T-helper 2 cell treated with Interferon-gamma antibody and Interleukin-4, amounts not matched to agents 5 μg/mL and 100 μg/mL, for 36 hours (primary cell): ENCODE results near the gene KIF6.
"Not testable (repeated sequence)": the region's sequence is repeated elsewhere in the genome, so short reads cannot be mapped to it uniquely, and the experiment has no call there.

Experiments
- DNase-seq: peaks from one replicate; pipeline ENCODE4 v3.0.0; 2021; ENCODE audit warnings: low spot score
- H3K27ac Mint-ChIP-seq: one replicate; pipeline ENCODE4 v1.8.0; 2021; ENCODE audit warnings: mild to moderate bottlenecking, mixed read lengths
- H3K27me3 Mint-ChIP-seq: one replicate; pipeline ENCODE4 v1.8.0; 2021; ENCODE audit warnings: low read depth, mixed read lengths
- H3K36me3 Mint-ChIP-seq: one replicate; pipeline ENCODE4 v1.8.0; 2021; ENCODE audit warnings: low read depth, mixed read lengths
- H3K4me1 Mint-ChIP-seq: one replicate; pipeline ENCODE4 v1.8.0; 2021; ENCODE audit warnings: low read depth, mixed read lengths
- H3K4me3 Mint-ChIP-seq: one replicate; pipeline ENCODE4 v1.8.0; 2022; ENCODE audit warnings: mild to moderate bottlenecking, moderate library complexity, mixed read lengths
- H3K9me3 Mint-ChIP-seq: one replicate; pipeline ENCODE4 v1.8.0; 2021; ENCODE audit warnings: mixed read lengths

Gene KIF6

DNA sequence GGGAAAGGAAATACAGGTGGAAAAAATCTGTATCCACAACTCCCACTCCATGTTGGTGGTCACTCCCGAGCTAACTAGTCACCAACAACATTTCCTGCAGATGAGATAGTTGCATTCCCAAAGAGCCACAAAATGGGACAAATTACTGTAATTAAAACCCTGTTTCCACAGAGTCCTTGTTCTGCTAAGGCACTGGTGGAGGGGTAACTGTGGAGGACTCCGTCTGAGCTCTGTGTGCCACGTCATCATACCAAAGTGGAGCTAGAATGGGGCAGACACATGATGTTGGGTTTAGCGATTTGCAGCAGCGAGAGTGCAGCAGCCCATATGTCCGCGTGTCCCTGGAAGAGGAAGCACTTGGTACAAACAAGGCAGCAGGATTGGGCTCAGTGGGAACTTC is 230.2 kb downstream of the KIF6 start:
- Mint-ChIP-seq H3K27me3 (peaks cover 6% of the 10 kb centered on the region), H3K9me3 (no peaks in the 10 kb centered on the region), H3K4me3 (no peak overlapping the region), H3K36me3 (no peaks in the 10 kb centered on the region), H3K4me1 (no peaks in the 10 kb centered on the region), H3K27ac (no peak overlapping the region)
- no peak for DNase-seq

DNA sequence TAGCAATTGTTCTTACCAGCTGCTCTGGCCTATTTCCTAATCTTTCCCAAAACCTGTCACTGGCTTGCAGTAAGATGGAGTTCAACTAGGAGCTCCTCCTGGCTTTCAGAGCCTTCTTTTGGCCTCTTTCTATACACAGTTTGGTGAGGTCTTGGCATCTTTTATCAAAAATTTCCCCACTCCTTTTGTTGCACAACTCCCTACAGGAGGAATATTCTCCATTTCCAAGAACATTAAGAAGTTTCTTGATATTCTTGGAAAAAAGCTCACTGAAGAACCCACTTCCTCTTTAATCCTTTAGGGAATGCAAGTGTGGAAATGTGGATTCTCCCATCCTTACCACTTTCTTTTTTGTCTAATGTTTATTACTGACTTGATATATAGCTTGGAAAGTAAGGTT is 231.4 kb downstream of the KIF6 start:
- no peaks in the 10 kb centered on the region for H3K9me3 Mint-ChIP-seq
- H3K4me3 Mint-ChIP-seq: no peak overlapping the region
- peaks cover 6% of the 10 kb centered on the region for H3K27me3 Mint-ChIP-seq
- H3K4me1 Mint-ChIP-seq: no peaks in the 10 kb centered on the region
- DNase-seq: no peak
- no peaks in the 10 kb centered on the region for H3K36me3 Mint-ChIP-seq
- no peak overlapping the region for H3K27ac Mint-ChIP-seq

DNA sequence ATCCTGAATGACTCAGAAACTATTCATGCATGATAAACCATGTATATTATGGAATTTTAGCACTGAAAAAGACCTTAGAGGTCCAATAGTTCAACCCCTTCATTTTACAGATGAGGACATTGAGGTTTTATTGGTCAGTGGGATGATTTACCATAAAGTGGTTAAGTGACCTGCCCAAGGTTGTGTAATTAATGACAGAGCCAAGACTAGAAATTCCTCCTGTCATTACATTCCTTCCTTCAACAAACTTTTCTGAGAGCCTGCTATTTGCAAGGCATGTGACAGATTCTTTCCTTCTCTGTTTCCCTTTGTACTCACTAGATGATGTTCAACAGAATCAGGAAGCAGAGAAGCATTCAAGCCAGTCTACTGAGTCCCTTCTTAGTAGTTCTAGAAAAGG is 232.0 kb downstream of the KIF6 start:
- Mint-ChIP-seq H3K4me3 (no peak overlapping the region), H3K9me3 (no peaks in the 10 kb centered on the region), H3K36me3 (no peaks in the 10 kb centered on the region)

DNA sequence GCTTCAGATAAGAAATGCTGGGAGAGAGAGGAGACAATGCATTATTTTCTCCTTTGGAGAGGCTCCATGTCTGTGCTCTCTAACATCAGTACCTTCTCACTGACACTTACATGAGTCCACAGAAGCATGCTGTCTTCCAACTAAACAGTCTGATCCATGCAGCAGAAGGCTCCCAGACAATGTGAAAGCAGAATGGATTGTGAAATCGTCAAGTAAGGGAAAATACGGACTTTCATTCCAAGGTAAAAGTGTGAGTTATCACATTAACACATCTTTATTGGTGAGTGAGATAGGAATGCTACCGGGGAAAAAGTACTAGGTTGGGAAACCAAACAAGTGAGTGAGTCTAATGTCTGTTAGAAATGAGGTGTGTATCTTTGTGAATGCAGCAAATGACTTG is 235.1 kb downstream of the KIF6 start:
- no peak for DNase-seq
- no peaks in the 10 kb centered on the region for H3K4me1 Mint-ChIP-seq
- H3K36me3 Mint-ChIP-seq: no peaks in the 10 kb centered on the region
- H3K9me3 Mint-ChIP-seq: no peaks in the 10 kb centered on the region
- no peak overlapping the region for H3K27ac Mint-ChIP-seq
- no peak overlapping the region for H3K4me3 Mint-ChIP-seq
- H3K27me3 Mint-ChIP-seq: peaks cover 3% of the 10 kb centered on the region

More for the DNA sequence above, 232.0 kb downstream of the KIF6 start:
- peaks cover 6% of the 10 kb centered on the region for H3K27me3 Mint-ChIP-seq
- DNase-seq: no peak
- H3K4me1 Mint-ChIP-seq: no peaks in the 10 kb centered on the region
- no peak overlapping the region for H3K27ac Mint-ChIP-seq

DNA sequence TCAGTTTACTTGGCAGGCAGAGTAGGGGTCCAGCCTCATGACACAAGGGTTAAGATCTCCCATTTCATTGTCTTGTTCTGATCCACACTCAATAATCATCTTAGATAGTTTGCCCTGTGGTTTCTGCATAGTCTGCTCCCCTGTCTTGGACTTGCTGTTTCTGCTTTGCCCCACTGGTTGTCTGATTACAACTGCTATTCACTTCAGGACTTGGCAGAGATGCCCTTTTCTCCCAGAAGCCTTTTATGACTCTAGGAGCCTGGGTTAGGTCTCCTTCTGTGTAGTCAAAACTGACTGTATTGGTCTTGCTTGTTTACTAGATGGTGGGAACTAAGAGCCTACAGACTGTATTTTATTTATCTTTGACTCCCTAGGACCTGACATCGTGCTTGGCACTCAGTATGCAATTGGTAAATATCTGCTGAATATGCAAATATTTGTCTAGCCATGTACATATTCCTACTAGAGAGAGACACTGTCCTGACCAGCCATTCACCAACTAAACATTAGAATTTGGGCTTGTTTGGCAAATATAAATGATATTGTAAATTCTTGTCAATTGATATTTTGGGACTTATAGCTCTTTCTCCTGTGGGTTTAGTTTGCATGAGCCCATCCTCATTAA is 236.8 kb downstream of the KIF6 start:
- no peak for DNase-seq
- H3K4me1 Mint-ChIP-seq: no peaks in the 10 kb centered on the region
- no peaks in the 10 kb centered on the region for H3K36me3 Mint-ChIP-seq
- no peak overlapping the region for H3K27ac Mint-ChIP-seq
- H3K9me3 Mint-ChIP-seq: no peaks in the 10 kb centered on the region
- peaks cover 5% of the 10 kb centered on the region for H3K27me3 Mint-ChIP-seq
- no peak overlapping the region for H3K4me3 Mint-ChIP-seq

DNA sequence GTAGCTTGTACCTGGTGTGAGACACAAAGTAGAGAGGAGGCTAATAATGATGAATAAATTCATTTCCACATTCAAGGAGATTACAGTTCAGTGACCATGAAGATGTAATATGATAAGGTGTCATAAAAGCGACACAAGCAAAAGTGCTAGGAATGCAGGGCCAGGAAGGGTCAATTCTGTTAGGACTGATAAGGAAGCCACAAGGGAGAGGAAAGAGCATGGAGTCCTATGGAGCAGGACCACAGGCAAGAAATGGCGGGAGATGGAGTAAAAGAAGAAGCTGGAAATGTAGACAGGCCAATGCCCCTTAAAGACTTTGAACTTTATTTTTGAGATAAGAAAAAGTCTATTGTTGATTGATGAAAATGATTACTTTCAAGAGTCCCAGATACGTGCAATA is 240.9 kb downstream of the KIF6 start:
- Mint-ChIP-seq H3K4me3 (no peak overlapping the region), H3K9me3 (no peaks in the 10 kb centered on the region), H3K27me3 (peaks cover 16% of the 10 kb centered on the region), H3K27ac (no peak overlapping the region), H3K4me1 (peaks cover 5% of the 10 kb centered on the region), H3K36me3 (no peaks in the 10 kb centered on the region)
- no peak for DNase-seq

DNA sequence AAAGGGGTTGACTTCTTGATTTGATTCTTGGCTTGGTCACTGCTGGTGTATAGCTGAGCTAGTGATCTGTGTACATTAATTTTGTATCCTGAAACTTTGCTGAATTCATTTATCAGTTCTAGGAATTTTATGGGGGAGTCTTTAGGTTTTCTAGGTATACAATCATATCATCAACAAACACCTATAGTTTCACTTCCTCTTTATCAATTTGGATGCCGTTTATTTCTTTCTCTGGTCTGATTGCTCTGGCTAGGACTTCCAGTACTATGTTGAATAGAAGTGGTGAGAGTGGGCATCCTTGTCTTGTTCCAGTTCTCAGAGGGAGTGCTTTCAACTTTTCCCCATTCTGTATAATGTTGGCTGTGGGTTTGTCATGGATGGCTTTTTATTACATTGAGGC is 245.4 kb downstream of the KIF6 start:
- not testable (repeated sequence) for H3K36me3 Mint-ChIP-seq, H3K4me3 Mint-ChIP-seq, H3K4me1 Mint-ChIP-seq, DNase-seq, H3K27ac Mint-ChIP-seq, H3K9me3 Mint-ChIP-seq
- peaks cover 23% of the 10 kb centered on the region for H3K27me3 Mint-ChIP-seq

DNA sequence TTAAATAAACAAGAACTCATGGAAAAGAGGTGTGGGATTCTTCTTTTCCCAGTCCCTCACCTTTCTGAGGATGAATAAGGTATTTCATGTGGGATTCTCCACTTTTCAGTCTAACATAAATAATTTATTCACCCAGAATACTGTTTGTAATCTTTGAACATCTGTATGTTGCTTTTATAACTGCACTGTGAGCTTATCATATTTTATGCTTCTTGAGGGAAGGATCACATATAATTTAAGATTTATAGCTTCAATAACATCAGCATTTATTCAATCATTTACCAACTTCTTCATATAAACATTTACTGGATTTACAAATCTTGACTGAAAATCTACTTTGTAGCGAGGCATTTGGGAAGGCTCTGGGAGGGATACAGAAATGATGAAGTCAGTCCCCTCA is 248.5 kb downstream of the KIF6 start:
- Mint-ChIP-seq H3K4me1 (peaks cover 27% of the 10 kb centered on the region), H3K9me3 (no peaks in the 10 kb centered on the region), H3K27me3 (peaks cover 19% of the 10 kb centered on the region)

DNA sequence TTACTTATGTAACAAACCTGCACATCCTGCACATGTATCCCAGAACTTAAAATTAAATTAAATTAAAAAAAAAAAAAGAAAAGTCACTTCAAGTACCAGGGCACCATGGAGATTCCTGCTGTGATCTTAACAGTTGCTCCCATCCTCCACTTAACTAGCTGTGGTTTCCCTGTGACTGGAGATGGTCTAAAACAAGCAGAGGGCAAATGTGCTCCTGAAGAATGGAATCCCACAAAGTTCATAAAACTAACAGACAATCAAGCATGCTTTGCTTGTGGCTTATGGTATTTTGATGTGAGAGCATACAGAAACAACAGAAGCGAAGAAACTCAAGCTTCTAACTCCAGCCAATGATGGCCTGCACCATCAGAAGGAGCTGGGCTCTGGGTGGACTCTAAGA is 249.1 kb downstream of the KIF6 start:
- Mint-ChIP-seq H3K36me3 (no peaks in the 10 kb centered on the region), H3K4me1 (peaks cover 27% of the 10 kb centered on the region), H3K4me3 (no peak overlapping the region), H3K27me3 (peaks cover 16% of the 10 kb centered on the region), H3K27ac (no peak overlapping the region), H3K9me3 (no peaks in the 10 kb centered on the region)
- no peak for DNase-seq

More for the DNA sequence above, 248.5 kb downstream of the KIF6 start:
- no peak overlapping the region for H3K27ac Mint-ChIP-seq
- no peak for DNase-seq
- no peak overlapping the region for H3K4me3 Mint-ChIP-seq
- no peaks in the 10 kb centered on the region for H3K36me3 Mint-ChIP-seq

DNA sequence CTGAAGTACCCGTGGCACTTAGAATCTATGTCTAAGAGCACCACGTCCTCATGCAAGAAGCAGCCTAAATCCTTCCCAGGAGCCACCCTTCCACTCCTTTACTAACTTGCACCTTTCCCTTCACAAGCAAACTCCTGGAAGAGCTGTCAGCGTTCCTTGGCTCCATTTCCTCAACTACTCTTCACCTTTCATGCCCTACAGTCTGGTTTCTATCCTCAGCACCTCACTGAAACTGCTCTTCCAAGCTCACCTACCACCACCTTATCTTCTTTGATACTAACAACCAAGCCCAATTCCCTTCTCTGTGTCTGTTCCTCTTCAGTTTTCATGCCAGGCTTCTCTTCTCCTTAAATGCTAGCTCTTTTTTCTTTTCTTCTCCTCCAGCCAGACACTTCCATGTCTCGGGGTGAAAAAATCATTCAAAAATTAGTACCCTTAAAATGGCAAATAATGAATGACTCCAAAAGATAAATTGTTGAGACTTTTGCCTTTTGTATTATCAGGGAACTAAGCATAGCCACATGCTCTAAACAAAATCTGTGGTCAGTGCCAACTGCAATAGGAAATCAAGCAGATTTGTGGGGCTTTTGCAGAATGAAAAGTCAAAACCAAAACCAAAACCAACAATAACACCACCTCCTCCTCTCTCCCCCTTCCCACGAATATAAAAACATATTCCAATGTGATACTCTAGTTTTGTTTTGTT is 253.1 kb downstream of the KIF6 start:
- Mint-ChIP-seq H3K27me3 (peaks cover 9% of the 10 kb centered on the region), H3K4me1 (peaks cover 22% of the 10 kb centered on the region), H3K27ac (peak overlapping the region; percentile 47), H3K4me3 (peak overlapping the region; percentile 33), H3K36me3 (no peaks in the 10 kb centered on the region), H3K9me3 (no peaks in the 10 kb centered on the region)
- no peak for DNase-seq

DNA sequence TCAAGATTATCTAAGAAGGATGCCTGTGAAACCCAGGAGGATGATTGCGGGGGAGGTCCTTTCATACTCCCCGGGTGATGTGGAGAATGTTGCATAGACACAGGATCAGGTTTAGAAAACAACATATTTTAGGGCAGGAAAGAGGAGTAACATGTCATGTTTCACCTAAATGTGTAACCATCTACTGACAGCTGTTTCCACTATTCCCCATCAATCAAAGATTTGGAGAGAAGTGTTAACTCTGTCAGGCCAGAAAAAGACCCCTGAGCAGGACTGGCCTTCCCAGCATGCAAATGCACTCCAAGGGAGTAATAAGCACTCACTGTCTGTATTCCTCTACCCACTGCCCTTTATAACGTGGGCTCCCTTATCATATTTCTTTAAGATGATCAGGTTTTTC is 254.7 kb downstream of the KIF6 start:
- Mint-ChIP-seq H3K4me1 (peaks cover 22% of the 10 kb centered on the region), H3K4me3 (no peak overlapping the region), H3K27me3 (peaks cover 6% of the 10 kb centered on the region), H3K9me3 (no peaks in the 10 kb centered on the region), H3K27ac (no peak overlapping the region), H3K36me3 (no peaks in the 10 kb centered on the region)
- DNase-seq: no peak

DNA sequence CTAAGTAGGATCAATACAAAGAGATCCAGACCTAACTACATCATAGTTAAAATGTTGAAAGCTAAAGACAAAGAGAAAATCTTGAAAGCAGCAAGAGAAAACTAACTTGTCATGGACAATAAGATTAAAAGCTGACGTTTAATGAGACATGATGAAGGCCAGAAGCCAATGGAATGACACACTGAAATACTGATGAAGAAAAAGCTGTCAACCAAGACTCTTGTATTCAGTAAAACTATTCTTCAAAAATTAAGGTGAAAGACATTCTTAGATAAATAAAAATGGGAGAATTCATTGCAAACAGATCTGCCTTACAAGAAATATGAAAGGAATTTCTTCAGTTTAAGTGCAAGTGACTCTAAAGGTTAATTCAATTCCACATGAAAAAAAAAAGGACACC is 256.8 kb downstream of the KIF6 start:
- Mint-ChIP-seq H3K9me3 (no peaks in the 10 kb centered on the region), H3K4me1 (peaks cover 14% of the 10 kb centered on the region), H3K27me3 (peaks cover 9% of the 10 kb centered on the region), H3K4me3 (no peak overlapping the region), H3K36me3 (no peaks in the 10 kb centered on the region), H3K27ac (no peak overlapping the region)
- DNase-seq: no peak

DNA sequence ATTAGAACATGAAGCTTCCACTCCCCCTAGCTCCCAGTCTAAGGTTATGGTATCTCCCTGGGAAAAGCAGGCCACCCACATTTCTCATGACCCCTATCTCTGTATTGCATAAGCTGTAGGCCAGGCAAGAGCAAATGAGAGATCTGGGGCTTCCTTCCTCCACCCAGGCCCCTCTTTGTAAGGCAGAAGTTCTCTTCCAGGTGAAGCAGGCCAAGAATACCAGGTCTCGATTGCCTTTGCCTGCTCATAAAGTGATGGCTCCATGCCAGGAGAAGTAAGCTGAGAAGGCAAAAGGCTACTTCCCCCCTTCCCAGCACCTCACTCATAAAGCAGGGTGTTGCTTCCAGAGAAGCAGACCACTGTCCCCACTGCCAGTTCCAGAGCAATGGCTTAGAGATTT is 258.6 kb downstream of the KIF6 start:
- Mint-ChIP-seq H3K27me3 (peaks cover 14% of the 10 kb centered on the region), H3K4me1 (no peaks in the 10 kb centered on the region), H3K36me3 (no peaks in the 10 kb centered on the region), H3K9me3 (no peaks in the 10 kb centered on the region), H3K27ac (no peak overlapping the region), H3K4me3 (no peak overlapping the region)
- DNase-seq: no peak

DNA sequence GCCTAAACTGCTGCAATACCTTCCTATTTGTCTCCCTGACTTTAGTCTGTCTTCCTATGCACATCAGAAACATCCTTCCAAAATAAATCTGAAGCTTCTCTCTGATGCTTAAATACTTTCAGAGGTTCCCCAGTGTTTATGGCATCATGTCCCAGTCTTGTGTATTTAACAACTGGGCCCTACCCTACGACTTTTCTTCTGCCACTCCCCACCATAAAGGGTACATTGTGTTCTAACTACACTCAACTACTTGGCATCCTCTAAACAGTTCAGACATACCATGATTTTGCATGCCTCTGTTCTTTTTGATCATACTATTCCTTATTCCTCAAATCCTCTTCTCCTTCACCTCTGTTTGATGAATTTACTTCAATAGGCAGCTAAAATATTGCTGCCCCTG is 259.7 kb downstream of the KIF6 start:
- Mint-ChIP-seq H3K4me3 (no peak overlapping the region), H3K27me3 (peaks cover 14% of the 10 kb centered on the region), H3K9me3 (no peaks in the 10 kb centered on the region), H3K36me3 (no peaks in the 10 kb centered on the region), H3K4me1 (no peaks in the 10 kb centered on the region), H3K27ac (no peak overlapping the region)
- DNase-seq: no peak

DNA sequence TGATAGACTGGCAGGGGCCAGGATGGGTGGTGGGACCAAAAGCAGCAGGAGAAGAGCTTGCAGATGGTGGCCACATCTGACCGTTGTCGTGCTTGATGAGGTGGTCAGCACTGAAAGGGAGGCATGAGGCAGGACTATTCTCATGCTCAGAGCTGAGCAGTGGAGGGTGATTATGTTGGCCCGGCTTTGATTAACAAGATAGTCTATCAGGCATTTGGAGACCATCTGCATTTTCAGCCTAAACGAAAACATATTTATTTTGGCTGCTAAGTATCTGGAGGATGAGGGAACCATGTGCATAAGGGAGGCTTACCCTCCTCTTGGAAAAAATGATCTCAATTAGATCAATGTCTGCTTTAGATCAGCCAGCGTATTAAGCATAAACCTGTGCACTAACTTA is 261.1 kb downstream of the KIF6 start:
- H3K9me3 Mint-ChIP-seq: no peaks in the 10 kb centered on the region
- no peak overlapping the region for H3K27ac Mint-ChIP-seq
- no peaks in the 10 kb centered on the region for H3K36me3 Mint-ChIP-seq
- H3K4me3 Mint-ChIP-seq: no peak overlapping the region
- DNase-seq: no peak
- H3K4me1 Mint-ChIP-seq: no peaks in the 10 kb centered on the region
- H3K27me3 Mint-ChIP-seq: peaks cover 10% of the 10 kb centered on the region
